ENCODE data around the gene SCAMP5.

Gene SCAMP5

DNA sequence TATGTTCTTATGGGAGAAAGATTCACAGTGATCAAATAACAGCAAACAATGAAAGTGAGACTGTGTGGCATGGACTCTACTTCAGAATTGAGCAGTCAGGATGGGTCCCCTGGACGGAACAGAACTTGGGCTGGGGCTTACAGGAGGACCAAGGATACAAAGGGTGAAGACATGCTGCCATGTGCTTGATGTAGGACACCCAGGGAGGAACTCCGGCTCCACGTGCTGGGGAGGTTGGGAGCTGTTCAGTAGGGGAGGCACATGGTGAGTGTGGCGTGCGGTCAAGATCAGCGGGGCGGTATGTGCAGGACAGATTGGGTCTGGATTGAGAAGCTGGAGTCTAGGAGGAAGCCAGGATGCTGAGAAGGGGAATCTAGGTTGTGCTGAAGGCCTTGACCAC, 60.7 kb downstream of the SCAMP5 start:
- DNase-seq (ENCODE audit: low read depth) = no peak
- TF ChIP-seq, protein P1, sequence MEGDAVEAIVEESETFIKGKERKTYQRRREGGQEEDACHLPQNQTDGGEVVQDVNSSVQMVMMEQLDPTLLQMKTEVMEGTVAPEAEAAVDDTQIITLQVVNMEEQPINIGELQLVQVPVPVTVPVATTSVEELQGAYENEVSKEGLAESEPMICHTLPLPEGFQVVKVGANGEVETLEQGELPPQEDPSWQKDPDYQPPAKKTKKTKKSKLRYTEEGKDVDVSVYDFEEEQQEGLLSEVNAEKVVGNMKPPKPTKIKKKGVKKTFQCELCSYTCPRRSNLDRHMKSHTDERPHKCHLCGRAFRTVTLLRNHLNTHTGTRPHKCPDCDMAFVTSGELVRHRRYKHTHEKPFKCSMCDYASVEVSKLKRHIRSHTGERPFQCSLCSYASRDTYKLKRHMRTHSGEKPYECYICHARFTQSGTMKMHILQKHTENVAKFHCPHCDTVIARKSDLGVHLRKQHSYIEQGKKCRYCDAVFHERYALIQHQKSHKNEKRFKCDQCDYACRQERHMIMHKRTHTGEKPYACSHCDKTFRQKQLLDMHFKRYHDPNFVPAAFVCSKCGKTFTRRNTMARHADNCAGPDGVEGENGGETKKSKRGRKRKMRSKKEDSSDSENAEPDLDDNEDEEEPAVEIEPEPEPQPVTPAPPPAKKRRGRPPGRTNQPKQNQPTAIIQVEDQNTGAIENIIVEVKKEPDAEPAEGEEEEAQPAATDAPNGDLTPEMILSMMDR (IDR thresholded peaks at IDR 0.05; ENCODE audit: insufficient read depth, low read depth, low read length, missing control alignments) = no peak
- H3K4me3 ChIP-seq (ENCODE audit: low read depth, low read length) = no peak overlapping the region

DNA sequence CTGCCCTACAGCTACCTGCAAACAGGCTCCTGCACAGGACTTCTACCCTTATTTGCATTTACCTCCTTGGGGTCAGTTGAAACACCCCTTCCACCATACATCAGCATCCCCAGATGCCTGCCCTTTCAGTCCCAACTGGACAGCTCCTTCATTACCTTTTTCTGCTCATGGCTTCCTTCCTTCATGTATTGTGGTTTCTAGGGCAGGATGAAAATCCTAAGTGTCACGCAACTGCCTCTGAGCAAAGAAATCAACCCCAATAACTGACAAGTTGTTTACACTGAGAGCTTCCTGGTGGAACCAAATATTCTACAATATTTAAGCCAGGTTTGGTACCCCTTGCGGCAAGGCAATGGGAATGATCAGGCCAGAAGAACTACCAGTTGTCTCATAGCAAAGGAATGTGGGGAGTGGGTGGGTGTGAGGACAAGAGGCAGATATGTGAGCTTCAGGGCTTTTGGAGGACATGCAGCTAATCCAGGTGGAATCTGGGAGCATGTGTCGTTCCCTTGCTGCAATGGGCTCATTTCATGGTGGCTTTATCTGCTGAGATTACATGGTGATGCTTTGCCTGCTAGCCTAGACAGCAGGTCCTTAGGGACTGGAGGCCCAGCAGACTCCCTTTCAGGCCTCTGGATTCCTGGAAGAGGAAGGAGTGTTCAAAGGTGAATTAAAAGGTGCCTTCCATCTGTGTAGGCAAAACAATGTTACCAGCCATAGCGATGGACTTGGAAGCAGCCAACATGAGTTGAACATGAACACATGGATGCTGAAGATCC, 63.0 kb downstream of the SCAMP5 start:
- H3K4me3 ChIP-seq (ENCODE audit: low read depth, low read length) = no peak overlapping the region
- DNase-seq (ENCODE audit: low read depth) = no peak
- TF ChIP-seq, protein P1 (IDR thresholded peaks at IDR 0.05; ENCODE audit: insufficient read depth, low read depth, low read length, missing control alignments) = no peak

DNA sequence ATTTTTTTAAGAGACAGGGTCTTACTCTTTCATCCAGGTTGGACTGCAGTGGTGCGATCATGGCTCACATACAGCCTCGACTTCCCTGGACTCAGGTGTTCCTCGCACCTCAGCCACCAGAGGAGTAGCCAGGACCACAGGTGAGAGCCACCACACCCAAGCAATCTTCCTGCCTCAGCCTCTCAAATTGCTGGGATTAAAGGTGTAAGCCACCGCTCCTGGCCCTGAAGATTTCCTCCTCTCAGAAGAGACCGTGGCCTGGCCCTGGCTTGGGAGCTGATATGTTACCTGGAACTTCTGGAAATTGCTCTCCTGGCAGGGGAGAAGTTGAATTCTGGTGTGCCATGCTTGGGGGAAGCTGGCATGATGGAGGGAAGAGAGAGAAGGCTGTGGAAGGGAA, 64.2 kb downstream of the SCAMP5 start:
- TF ChIP-seq, protein P1 (IDR thresholded peaks at IDR 0.05; ENCODE audit: insufficient read depth, low read depth, low read length, missing control alignments) = no peak
- no peak overlapping the region for H3K4me3 ChIP-seq (ENCODE audit: low read depth, low read length)
- no peak for DNase-seq (ENCODE audit: low read depth)

DNA sequence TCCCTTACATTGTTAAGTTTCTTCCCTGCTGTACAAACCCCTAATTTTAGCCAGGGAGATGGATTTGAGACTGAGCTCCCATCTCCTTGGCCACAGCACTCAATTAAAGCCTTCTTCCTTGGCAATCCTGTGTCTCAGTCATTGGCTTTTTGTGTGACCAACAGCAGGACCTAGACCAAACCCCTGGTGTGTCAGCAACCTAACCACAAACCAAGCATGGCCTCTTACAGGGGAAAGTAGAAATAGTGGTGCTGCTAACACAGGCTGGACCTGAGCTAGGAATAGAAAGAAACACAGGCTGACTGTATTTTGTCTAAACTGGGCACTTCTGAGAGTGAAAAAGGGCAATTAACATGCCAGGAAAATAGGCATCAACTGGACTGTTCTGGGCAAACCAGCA, 65.9 kb downstream of the SCAMP5 start:
- TF ChIP-seq, protein P1 (IDR thresholded peaks at IDR 0.05; ENCODE audit: insufficient read depth, low read depth, low read length, missing control alignments) = no peak
- DNase-seq (ENCODE audit: low read depth) = peak; percentile 87
- H3K4me3 ChIP-seq (ENCODE audit: low read depth, low read length) = no peak overlapping the region; the same call in 1 of the 2 replicates

DNA sequence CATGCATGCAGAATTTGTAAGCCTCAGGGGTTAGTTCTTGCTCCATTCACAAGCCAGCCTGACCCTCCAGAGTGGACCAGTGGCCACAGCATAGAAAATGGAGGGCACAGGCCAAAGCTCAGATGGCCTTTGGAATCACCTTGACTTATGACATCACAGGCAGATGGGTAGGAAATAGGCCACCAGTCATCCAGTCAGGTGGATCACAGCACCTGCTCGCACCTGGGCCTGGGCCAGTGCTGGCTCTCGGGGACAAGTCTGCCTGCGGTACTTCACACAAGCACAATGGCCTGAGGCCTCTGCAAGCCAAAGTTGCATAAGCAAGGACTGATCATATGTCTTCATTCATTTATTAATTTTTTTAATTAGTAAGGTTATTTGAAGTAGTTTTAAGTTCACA, 67.3 kb downstream of the SCAMP5 start:
- DNase-seq (ENCODE audit: low read depth) = no peak
- no peak overlapping the region for H3K4me3 ChIP-seq (ENCODE audit: low read depth, low read length)
- TF ChIP-seq, protein P1 (IDR thresholded peaks at IDR 0.05; ENCODE audit: insufficient read depth, low read depth, low read length, missing control alignments) = no peak

DNA sequence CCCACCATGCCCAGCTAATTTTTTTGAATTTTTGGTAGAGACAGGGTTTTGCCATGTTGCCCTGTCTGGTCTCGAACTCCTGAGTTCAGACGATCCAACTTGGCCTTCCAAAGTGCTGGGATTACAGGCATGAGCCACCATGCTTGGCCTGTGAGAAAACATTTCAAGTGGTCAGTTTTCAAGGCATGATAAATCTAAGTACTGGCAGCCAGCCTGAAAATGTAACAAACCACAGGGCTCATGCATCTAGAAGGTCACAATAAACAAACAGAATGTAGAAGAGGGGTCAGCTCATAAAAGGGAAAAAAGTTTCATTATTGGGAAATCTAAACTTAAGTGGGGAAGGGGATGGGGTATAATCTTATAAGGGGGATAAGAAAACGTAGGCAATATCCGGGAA, 68.0 kb downstream of the SCAMP5 start:
- TF ChIP-seq, protein P1 (IDR thresholded peaks at IDR 0.05; ENCODE audit: insufficient read depth, low read depth, low read length, missing control alignments) = no peak
- DNase-seq (ENCODE audit: low read depth) = no peak
- H3K4me3 ChIP-seq (ENCODE audit: low read depth, low read length) = no peak overlapping the region

DNA sequence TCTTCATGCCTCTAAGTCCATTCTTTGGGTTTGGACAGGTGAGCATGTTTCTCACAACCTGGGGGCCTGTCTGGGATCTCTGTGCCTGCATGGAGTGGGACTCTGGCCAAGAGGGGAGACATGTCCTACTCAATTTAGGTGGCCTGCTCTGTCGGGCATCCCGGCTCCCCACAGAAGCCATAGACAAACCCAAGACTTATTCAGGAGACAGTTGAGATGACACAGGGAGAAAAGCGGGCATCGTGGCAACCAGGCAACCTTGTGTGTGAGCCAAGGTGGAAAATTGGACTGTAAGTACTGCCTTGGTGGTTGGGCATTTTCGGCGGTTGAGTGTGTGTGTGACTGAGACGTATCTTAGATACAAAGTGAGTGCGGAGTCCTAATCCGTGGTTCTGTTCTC, 68.5 kb downstream of the SCAMP5 start:
- no peak overlapping the region for H3K4me3 ChIP-seq (ENCODE audit: low read depth, low read length)
- TF ChIP-seq, protein P1 (IDR thresholded peaks at IDR 0.05; ENCODE audit: insufficient read depth, low read depth, low read length, missing control alignments) = no peak
- DNase-seq (ENCODE audit: low read depth) = no peak

Measured in GM12865 (cell line).